ENCODE data around the gene INO80C. TPM values are rescaled to one million over a fixed set of nuclear protein-coding genes. Genes with fewer than 3 reads are reported as not detected.
"Not testable (repeated sequence)": the region's sequence is repeated elsewhere in the genome, so short reads cannot be mapped to it uniquely, and the experiment has no call there.

The INO80C gene
- total and polyA plus RNA-seq, 8 donors = 8.7 to 66.7 (median 29.6) TPM; not detected in 1

DNA sequence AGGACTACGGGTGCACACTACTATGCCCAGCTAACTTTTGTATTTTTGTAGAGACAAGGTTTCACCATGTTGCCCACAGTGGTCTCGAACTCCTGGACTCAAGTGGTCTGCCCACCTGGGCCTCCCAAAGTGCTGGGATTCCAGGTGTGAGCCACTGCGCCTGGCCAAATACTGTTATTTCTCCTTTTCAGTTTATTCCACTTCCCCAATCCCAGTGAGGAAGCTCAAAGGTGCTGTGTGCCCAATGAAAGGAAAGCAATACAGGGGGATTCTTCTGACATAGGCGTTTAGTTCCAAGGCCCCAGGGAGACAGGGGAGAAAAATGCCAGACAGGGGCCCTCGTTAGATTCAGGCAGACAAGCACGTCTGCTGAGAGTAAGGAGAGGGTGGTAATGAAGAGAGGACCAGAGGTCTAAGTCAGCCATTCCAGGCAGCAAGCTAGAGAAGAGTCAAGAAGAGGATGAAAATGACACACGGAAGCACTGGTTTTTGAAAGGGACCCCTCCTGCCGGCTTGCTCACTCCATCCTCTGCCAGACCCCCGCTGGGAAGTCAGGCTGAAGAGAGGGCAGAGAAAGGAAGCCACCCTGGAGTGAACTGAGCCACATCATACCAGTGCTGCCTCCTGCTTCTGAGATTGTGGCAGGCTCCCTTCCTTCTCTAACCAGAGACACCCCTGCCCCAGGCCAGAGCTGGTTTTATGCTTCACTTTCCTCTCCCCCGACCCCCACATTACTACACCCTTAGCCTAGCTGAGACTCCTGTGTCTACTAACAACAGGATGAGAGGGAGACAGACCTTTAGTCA, 6.7 kb downstream of the INO80C start:
- Histone ChIP-seq H3K27me3 (no peaks in the 10 kb centered on the region), H3K9me3 (no peaks in the 10 kb centered on the region), H3K4me3 (no peak overlapping the region), H3K27ac (peak overlapping the region in 4 of 5 donors; percentile 2 to 65 (median 42)), H3K36me3 (no peaks in the 10 kb centered on the region), H3K4me1 (peaks cover under 1 to 64% (median 36%) of the 10 kb centered on the region in 4 donors)
- DNase-seq = no peak
- intact Hi-C loops (cut with DNase I; ENCODE audit: low total_unique reads) = no loop called here
- 68 to 81% (median 70%) methylated on average over 10 of the region's 10 CpGs for WGBS, 5 donors
- no peak for TF ChIP-seq POLR2A (IDR thresholded peaks at IDR 0.05)
- TF ChIP-seq, protein P1, sequence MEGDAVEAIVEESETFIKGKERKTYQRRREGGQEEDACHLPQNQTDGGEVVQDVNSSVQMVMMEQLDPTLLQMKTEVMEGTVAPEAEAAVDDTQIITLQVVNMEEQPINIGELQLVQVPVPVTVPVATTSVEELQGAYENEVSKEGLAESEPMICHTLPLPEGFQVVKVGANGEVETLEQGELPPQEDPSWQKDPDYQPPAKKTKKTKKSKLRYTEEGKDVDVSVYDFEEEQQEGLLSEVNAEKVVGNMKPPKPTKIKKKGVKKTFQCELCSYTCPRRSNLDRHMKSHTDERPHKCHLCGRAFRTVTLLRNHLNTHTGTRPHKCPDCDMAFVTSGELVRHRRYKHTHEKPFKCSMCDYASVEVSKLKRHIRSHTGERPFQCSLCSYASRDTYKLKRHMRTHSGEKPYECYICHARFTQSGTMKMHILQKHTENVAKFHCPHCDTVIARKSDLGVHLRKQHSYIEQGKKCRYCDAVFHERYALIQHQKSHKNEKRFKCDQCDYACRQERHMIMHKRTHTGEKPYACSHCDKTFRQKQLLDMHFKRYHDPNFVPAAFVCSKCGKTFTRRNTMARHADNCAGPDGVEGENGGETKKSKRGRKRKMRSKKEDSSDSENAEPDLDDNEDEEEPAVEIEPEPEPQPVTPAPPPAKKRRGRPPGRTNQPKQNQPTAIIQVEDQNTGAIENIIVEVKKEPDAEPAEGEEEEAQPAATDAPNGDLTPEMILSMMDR (IDR thresholded peaks at IDR 0.05) = no peak

DNA sequence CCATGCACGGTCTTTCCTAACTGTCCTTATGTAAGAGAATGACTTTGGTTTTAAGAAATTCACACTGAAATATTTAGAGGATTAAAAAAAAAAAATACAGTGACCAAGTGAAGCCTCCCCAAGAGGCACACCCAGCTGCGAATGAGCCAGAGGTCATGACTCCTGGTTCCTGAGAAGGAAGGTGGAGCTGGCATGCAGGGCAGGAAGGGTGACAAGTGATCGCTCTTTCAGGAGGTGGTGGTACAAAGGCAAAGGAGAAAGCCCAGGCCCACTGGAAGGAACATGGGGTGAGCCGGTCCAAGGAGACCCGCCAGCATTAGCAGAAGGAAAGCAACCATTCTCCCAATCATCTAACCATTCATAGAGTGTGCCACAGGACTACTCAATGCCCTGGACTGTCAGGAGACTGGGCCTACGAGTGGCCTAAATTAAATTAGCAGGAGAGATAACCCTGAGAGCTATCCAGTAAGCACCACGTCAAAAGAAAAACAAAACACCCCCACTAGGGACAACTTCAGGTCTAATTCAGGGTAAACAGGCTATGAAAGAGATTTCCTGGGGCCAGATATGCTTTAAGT, 7.8 kb downstream of the INO80C start:
- TF ChIP-seq, protein P1 (IDR thresholded peaks at IDR 0.05) = no peak
- WGBS, 5 donors = 55 to 68% (median 60%) methylated on average over 7 of the region's 7 CpGs
- Histone ChIP-seq H3K27me3 (no peaks in the 10 kb centered on the region), H3K27ac (peak overlapping the region in 4 of 5 donors; percentile 33 to 69 (median 61)), H3K9me3 (no peaks in the 10 kb centered on the region), H3K4me3 (no peak overlapping the region), H3K36me3 (no peaks in the 10 kb centered on the region), H3K4me1 (peaks cover 0 to 53% (median 26%) of the 10 kb centered on the region in 4 donors)
- DNase-seq = peak in 1 of 2 donors; percentile 40
- intact Hi-C loops (cut with DNase I; ENCODE audit: low total_unique reads) = no loop called here

DNA sequence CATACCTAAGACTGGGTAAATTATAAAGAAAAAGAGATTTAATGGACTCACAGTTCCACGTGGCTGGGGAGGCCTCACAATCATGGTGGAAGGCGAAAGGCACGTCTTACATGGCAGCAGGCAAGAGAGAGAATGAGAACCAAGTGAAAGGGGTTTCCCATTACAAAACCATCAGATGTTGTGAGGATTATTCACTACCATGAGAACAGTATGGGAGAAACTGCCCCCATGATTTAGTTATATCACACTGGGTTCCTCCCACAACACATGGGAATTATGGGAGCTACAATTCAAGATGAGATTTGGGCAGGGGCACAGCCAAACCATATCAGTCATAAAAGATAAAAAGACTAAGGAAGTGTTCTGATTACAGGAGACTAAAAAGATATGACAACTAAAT, 8.5 kb downstream of the INO80C start:
- DNase-seq; H3K27me3 ChIP-seq; H3K36me3 ChIP-seq; H3K4me3 ChIP-seq; intact Hi-C loops (cut with DNase I; ENCODE audit: low total_unique reads); H3K9me3 ChIP-seq: not testable (repeated sequence)
- WGBS, 5 donors = 80 to 96% (median 92%) methylated on average over 3 of the region's 3 CpGs
- peak overlapping the region in 1 of 5 donors; percentile 65 for H3K27ac ChIP-seq
- peaks cover 0 to 51% (median 24%) of the 10 kb centered on the region in 4 donors for H3K4me1 ChIP-seq

DNA sequence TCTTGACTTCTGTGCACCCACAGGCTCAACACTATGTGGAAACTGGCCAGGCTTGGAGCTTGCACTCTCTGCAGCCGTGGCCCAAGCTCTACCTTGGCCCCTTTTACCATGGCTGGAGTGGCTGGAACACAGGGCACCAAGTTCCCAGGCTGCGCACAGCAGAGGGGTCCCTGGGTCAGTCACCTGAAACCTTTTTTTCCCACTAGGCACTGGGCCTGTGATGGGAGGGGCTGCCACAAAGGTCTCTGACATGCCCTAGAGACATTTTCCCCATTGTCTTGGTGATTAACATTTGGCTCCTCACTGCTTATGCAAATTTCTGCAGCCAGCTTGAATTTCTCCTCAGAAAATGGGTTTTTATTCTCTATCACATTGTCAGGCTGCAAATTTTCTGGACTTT, 9.4 kb downstream of the INO80C start:
- H3K4me3 ChIP-seq; DNase-seq; H3K36me3 ChIP-seq; H3K27me3 ChIP-seq; H3K27ac ChIP-seq; intact Hi-C loops (cut with DNase I; ENCODE audit: low total_unique reads); H3K9me3 ChIP-seq: not testable (repeated sequence)
- WGBS, 5 donors = 93 to 100% (median 96%) methylated on average over 2 of the region's 2 CpGs
- peaks cover 0 to 48% (median 28%) of the 10 kb centered on the region in 4 donors for H3K4me1 ChIP-seq

DNA sequence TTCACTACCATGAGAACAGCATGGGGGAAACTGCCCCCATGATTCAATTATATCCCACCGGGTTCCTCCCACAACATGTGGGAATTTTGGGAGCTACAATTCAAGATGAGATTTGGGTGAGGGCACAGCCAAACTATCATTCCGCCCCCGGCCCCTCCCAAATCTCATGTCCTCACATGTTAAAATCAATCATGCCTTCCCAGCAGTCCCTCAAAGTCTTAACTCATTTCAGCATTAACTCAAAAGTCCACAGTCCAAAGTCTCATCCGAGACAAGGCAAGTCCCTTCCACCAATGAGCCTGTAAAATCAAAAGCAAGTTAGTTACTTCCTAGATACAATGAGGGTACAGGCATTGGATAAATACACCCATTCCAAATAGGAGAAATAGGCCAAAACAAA, 10.2 kb downstream of the INO80C start:
- intact Hi-C loops (cut with DNase I; ENCODE audit: low total_unique reads); H3K27ac ChIP-seq; DNase-seq; H3K36me3 ChIP-seq; H3K27me3 ChIP-seq; H3K4me3 ChIP-seq; H3K9me3 ChIP-seq: not testable (repeated sequence)
- H3K4me1 ChIP-seq = peaks cover 5 to 57% (median 33%) of the 10 kb centered on the region in 4 donors
- WGBS, 5 donors = 84 to 93% (median 89%) methylated on average over 4 of the region's 4 CpGs

DNA sequence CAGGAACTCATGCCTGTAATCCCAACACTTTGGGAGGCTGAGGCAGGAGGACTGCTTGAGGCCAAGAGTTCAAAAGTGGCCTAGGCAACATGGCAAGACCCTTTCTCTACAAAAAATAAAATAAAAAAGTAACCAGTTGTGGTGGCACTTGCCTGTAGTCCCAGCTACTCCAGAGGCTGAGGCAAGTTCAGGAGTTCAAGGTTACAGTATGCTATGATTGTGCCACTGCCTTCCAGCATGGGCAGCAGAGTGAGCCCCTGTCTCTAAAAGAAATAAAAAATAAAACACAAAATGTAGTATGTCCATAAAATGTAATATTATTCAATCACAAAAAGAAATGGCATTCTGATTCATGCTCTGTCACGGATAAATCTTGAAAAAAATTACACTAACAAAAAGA, 11.9 kb downstream of the INO80C start:
- no peak for DNase-seq
- intact Hi-C loops (cut with DNase I; ENCODE audit: low total_unique reads) = no loop called here
- Histone ChIP-seq H3K4me1 (peaks cover 17 to 60% (median 40%) of the 10 kb centered on the region in 4 donors), H3K4me3 (no peak overlapping the region), H3K27me3 (no peaks in the 10 kb centered on the region), H3K9me3 (no peaks in the 10 kb centered on the region), H3K27ac (no peak overlapping the region), H3K36me3 (no peaks in the 10 kb centered on the region)
- TF ChIP-seq EP300 (IDR thresholded peaks at IDR 0.05) = no peak
- 92 to 100% (median 93%) methylated on average over 1 of the region's 1 CpG for WGBS, 5 donors
